HL-60/S4 (cell line): Measurements from ENCODE around the gene PRKAA1.
"Not testable (repeated sequence)": the region's sequence is repeated elsewhere in the genome, so short reads cannot be mapped to it uniquely, and the experiment has no call there.

Experiments
- in situ Hi-C: fragments of 300-500 bp; cut with MboI; formaldehyde crosslinking; loops from 2 replicates; pipeline ENCODE4 v1.14.3; 2022; ENCODE audit warnings: low sequenced_read_pairs

Gene PRKAA1

GRCh38 chr5:40826489-40827187 is 28.5 kb upstream of the PRKAA1 start:
- in situ Hi-C loops, result no loop called here

- in situ Hi-C loops, result not testable (repeated sequence)
Observed at GRCh38 chr5:40825461-40826043, 27.4 kb upstream of the PRKAA1 start.

- in situ Hi-C loops, result no loop called here
Observed at GRCh38 chr5:40823459-40823858, 25.3 kb upstream of the PRKAA1 start.

DNA sequence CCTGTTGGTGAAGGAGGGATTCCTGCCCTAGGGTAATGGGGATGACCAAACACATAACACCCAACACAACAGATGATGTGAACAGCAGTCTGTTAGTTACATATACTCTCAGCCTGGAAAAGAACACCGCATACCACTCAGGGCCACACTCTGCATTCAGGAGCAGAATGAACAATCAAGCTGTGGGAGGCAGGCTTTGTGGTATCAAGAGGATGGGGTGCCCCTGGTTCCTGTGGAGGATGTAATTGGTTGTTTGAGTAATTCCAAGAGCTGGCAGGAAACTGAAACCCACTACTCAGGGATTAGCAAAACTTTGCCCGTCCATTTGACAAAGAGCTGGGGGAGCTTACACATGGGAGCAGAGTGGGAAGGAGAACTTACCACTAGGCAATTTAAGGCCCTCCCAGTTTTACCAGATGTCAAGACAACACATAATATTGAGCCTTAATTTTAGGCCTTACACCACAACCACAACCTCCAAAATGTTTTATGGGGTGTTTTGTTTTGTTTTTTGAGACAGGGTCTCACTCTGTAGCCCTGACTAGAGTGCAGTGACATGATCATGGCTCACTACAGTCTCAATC is 15.6 kb upstream of the PRKAA1 start:
- in situ Hi-C loops, result no loop called here

DNA sequence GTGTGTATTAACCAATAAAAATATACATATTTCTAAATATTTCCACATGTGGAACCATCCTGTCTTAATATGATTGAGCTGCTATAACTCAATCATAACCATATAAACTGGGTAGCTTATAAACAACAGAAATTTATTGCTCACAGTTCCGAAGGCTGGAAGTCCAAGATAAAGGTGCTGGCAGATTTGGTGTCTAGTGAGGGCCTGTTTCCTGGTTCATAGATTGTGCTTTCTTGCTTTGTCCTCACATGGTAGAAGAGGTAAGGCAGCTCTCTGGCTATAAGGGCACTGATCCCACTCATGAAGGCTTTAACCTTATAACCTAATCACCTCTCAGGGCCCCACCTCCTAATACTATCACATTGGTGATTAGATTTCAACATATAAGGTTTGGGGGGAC is 14.0 kb upstream of the PRKAA1 start:
- in situ Hi-C loops, result no loop called here

GRCh38 chr5:40801771-40802562 is 3.8 kb upstream of the PRKAA1 start:
- in situ Hi-C loops, result no loop called here

DNA sequence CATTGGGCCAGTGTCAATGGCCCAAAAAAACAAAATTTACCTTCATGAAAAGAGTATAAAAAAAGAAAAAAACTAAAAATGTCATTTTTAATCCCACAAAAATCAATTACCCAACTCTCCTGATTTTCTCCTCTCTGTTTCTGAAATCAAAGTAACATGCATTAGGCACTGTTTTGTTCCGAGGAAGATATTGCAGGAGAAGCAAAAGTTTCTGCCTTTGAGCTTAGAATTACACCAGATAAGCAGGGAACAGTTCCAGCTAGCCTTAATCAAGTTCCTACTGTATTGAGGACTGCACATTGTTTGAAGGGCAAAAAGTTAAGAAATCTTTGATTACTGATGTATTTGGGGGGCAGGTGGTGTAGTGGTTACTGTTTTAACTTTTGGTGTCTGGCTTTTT is 1.1 kb upstream of the PRKAA1 start:
- in situ Hi-C loops, result no loop called here

DNA sequence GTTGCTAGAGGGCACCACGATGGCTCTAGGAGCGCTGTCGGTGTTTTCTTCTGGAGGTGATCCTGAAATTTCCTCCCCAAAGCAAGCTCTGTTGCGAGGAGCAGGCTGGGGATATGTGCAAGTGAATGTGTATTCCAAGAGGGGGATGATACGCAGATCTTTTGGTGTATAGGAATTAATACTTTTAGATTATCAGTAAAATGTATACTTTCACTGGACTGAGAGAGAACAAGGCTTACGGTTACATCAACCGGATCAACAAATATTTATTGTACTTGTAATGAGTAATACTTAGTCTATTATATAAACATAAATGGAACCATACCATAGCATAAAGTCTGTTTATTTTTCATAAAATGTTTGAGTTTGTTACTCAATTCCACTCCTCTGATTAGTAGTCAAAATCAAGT is 632 bp upstream of the PRKAA1 start:
- in situ Hi-C loops, result no loop called here

- in situ Hi-C loops, result no loop called here
Observed at GRCh38 chr5:40797273-40798011, 732 bp downstream of the PRKAA1 start.

DNA sequence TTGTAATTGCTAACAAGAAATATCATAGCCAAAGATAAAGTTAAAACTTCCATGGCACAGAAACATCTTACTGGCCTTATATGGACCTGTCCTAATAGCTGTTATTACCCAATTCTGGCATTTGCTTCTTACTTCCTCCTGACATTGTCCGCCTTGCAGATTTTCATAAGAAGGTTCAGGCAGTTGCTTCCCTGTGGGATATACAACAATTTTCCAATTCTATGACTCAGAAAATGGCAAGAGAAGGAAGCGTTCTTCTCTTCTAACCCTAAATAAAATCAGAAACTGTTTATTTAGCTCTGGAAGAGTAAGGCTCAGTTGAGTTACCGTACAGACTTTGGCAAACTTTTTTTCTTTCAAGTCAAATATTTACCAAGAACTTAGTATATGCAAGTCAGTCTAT is 1.7 kb downstream of the PRKAA1 start:
- in situ Hi-C loops, result no loop called here

DNA sequence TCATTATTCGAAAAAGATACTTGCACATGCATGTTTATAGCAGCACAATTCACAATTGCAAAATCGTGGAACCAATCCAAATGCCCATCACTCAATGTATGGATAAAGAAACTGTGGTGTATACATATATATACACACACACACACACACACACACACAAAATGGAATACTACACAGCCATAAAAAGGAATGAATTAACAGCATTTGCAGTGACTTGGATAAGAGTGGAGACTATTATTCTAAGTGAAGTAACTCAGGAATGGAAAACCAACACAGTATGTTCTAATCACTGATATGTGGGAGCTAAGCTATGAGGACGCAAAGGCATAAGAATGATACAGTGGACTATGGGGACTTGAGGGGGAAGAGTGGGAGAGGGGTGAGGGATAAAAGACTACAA is 3.3 kb downstream of the PRKAA1 start:
- in situ Hi-C loops, result not testable (repeated sequence)

DNA sequence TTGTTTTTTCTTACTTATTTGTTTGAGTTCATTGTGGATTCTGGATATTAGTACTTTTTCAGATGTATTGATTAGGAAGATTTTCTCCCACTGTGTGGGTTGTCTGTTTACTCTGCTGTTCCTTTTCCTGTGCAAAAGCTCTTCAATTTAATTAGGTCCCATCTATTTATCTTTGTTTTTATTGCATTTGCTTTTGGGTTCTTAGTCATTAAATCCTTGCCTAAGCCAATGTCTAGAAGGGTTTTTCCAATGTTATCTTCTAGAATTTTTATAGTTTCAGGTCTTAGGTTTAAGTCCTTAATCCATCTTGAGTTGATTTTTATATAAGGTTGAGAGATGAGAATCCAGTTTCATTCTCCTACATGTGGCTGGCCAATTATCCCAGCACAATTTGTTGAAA is 3.8 kb downstream of the PRKAA1 start:
- in situ Hi-C loops, result not testable (repeated sequence)

DNA sequence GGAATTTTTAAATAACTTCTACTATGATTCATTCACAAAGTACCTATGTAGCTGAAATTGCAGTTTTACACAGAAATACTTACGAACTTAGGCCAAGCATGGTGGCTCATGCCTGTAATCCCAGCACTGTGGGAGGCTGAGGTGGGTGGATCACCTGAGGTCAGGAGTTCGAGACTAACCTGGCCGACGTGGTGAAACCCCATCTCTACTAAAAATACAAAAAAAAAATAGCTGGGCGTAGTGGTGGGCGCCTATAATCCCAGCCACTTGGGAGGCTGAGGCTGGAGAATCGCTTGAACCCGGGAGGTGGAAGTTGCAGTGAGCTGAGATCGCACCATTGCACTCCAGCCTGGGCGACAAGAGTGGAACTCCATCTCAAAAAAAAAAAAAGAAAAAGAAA is 5.5 kb downstream of the PRKAA1 start:
- in situ Hi-C loops, result not testable (repeated sequence)

- in situ Hi-C loops, result no loop called here
Observed at GRCh38 chr5:40791715-40792139, 6.4 kb downstream of the PRKAA1 start.

GRCh38 chr5:40790947-40791593 is 7.1 kb downstream of the PRKAA1 start:
- in situ Hi-C loops, result no loop called here

DNA sequence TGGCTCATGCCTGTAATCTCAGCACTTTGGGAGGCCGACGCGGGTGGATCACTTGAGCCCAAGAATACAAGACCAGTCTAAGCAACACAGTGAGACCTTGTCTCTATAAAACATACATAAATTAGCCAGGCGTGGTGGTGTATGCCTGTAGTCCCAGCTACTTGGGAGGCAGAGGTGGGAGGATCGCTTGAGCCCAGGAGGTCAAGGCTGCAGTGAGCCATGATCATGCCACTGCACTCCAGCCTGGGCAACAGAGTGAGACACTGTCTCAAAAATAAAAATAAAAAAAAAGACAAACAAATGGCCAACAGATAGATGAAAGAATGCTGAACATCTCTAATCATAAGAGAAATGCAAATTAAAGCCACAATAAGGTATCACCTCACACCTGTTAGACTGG is 9.2 kb downstream of the PRKAA1 start:
- in situ Hi-C loops, result not testable (repeated sequence)

DNA sequence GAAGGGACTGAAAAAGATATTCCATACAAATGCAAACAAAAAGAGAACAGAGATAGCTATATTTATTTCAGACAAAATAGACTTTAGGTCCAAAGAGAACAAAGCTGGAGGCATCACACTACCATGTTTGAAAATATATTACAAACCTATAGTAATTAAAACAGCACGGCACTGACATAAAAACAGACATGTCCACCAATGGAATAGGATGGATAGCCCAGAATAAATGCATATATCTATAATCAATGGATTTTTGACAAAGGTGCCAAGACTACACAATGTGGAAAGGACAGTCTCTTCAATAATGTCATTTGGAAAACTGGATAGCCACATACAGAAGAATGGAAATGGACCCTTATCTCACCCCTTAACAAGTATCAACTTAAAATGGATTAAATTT is 10.2 kb downstream of the PRKAA1 start:
- in situ Hi-C loops, result no loop called here

- in situ Hi-C loops, result not testable (repeated sequence)
Observed at GRCh38 chr5:40786664-40787063, 11.5 kb downstream of the PRKAA1 start.

- in situ Hi-C loops, result no loop called here
Observed at GRCh38 chr5:40784916-40785315, 13.3 kb downstream of the PRKAA1 start.

GRCh38 chr5:40784027-40784653 is 14.0 kb downstream of the PRKAA1 start:
- in situ Hi-C loops, result no loop called here
